Heart left ventricle (tissue), 16 donors: ENCODE measurements around the gene PLEKHA7. TPM values are rescaled to one million over a fixed set of nuclear protein-coding genes. Genes with fewer than 3 reads are reported as not detected.

Experiments used
- ATAC-seq, 4 donors: fragments of 200-7000 bp; cut with Tn5 transposase; one replicate each; pipeline ENCODE4 v1.9.1; 2020 to 2022; ENCODE audit warnings: moderate library complexity in 4 of 4, mild to moderate bottlenecking in 3 of 4, moderate number of reproducible peaks in 1 of 4
- DNase-seq, 5 donors: peaks; one replicate each; pipeline ENCODE4 v3.0.0-alpha.2; 2020
- H3K27ac ChIP-seq, 12 donors: fragments of 200-600 bp; sonication (generic) in 4 of 12; one replicate each; pipeline versions ENCODE4 v1.5.0 to v1.8.0; 2016 to 2022; ENCODE audit warnings: mild to moderate bottlenecking in 2 of 12
- H3K27me3 ChIP-seq, 9 donors: fragments of 200-600 bp; sonication (generic) in 2 of 9; one replicate each; pipeline versions ENCODE4 v1.5.1 to v1.8.0; 2016 to 2022; ENCODE audit warnings: mild to moderate bottlenecking in 3 of 9
- H3K36me3 ChIP-seq, 9 donors: fragments of 200-600 bp; sonication (generic) in 2 of 9; one replicate each; pipeline versions ENCODE4 v1.5.0 to v1.8.0; 2018 to 2022; ENCODE audit warnings: mild to moderate bottlenecking in 2 of 9
- H3K4me1 ChIP-seq, 12 donors: fragments of 200-600 bp; sonication (generic) in 4 of 12; one replicate each; pipeline versions ENCODE4 v1.5.0 to v1.8.0; 2016 to 2022; ENCODE audit warnings: mild to moderate bottlenecking in 3 of 12
- H3K4me3 ChIP-seq, 12 donors: fragments of 200-600 bp; sonication (generic) in 4 of 12; one replicate each; pipeline versions ENCODE4 v1.5.0 to v1.8.0; 2017 to 2022; ENCODE audit warnings: mild to moderate bottlenecking in 9 of 12, moderate library complexity in 4 of 12
- H3K9me3 ChIP-seq, 12 donors: fragments of 200-600 bp; sonication (generic) in 4 of 12; one replicate each; pipeline versions ENCODE4 v1.5.0 to v1.8.0; 2016 to 2022; ENCODE audit warnings: mild to moderate bottlenecking in 1 of 12
- POLR2A ChIP-seq, 2 donors: fragments of 450-650 bp; IDR thresholded peaks; one replicate each; pipeline ENCODE4 v1.6.1; 2017; ENCODE audit warnings: antibody characterized with exemption in 2 of 2, mild to moderate bottlenecking in 2 of 2, moderate library complexity in 2 of 2
- WGBS, 4 donors: extraction: QIAGEN DNeasy Blood & Tissue Kit in 2 of 4; methylation state at CpG; one replicate each; pipeline versions ENCODE4 v1.1.5 to v1.1.7; 2013 to 2018; 5-methylcytosine and 5-hydroxymethylcytosine counted together
- intact Hi-C, 10 donors: fragments of 100-400 bp; cut with DNase I; formaldehyde crosslinking; loops; one replicate each; pipeline versions ENCODE4 v1.11.1 to v1.14.2; 2022
- polyA plus RNA-seq, 2 donors: library from polyadenylated mRNA; stranded (reverse); fragments of 200-250 nt; gene quantifications; one replicate each; pipeline ENCODE4 v1.2.3, GENCODE V29; 2013
- total RNA-seq, 9 donors: library from RNA; depleted of rRNA in 2 of 9; stranded (reverse); fragments of >200 nt in 2 of 9; fragmentation: NEBNext Ultra II Directional in 3 of 9; extraction: Animal tissue kit (Norgen Biotek cat#: 25700) in 3 of 9; gene quantifications; one replicate each; pipeline versions ENCODE4 v1.1.0 to v1.2.4, GENCODE V29; 2016 to 2023
- TF ChIP-seq, protein P1 (sequence below), 12 donors: fragments of 200-600 bp; sonication (generic) in 4 of 12; IDR thresholded peaks; one replicate each; pipeline versions ENCODE4 v1.5.0 to v1.8.0; 2018 to 2022; ENCODE audit warnings: antibody characterized with exemption in 12 of 12, mild to moderate bottlenecking in 5 of 12
- donor health status: ischemic (EF 13 %, LVEDD 7.1; RV severe dilation, severe dysfunction).
- donor health status: healthy with polysubstance abuse.
- donor health status: DM: no; HTN: yes; CAD: no.
- donor health status: DM: no; HTN: no; CAD: no.
- donor health status: ischemic (EF 25% LVEDD 6.9; RV normal size, moderate dysfunction).
- donor health status: ischemic (EF 25% LVEDD 5.7; RV mildly dilated, moderate dysfunction).
- donor health status: healthy.
- donor health status: DM: yes; HTN: yes; CAD: no.
- donor health status: ischemic (EF 35%, LVEDD 5.7; RV mildly dilated, moderate dysfunction).
- donor health status: nonischemic (EF 11% LVEDD 7.7; RV severe dilation, severe dysfunction).
- donor health status: DM: yes; HTN: yes; CAD: no.
- donor health status: PGD.
- donor health status: ischemic (EF 29% LVEDD 5.4; RV normal size, mild dysfunction).
- donor health status: nonischemic (EF 23%, LVEDD 6.1; RV moderate dilation, normal function).

PLEKHA7 gene
- total and polyA plus RNA-seq, 11 donors = 13.1 to 57.5 (median 23.5) TPM

DNA sequence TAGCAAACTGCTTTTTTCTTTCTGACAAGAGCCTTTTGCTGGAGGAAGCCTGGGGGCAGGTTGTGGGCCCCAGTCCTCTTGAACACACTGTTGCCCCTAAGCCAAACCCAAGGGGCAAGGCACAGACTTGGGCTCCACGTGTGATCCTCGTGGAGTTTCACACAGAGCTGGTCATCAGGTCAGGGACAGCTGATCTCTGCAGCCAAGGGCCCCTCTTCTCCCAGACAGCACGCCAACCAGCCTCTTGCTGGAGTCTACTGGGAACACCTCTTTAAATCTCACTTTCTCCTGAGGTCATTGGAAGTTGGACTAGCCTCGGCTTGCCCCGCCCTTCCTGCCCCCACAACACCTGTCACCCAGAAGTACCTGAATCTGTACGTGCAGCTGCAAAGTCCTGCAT, 235.9 kb downstream of the PLEKHA7 start:
- intact Hi-C loops = no loop called here
- no peak for ATAC-seq

DNA sequence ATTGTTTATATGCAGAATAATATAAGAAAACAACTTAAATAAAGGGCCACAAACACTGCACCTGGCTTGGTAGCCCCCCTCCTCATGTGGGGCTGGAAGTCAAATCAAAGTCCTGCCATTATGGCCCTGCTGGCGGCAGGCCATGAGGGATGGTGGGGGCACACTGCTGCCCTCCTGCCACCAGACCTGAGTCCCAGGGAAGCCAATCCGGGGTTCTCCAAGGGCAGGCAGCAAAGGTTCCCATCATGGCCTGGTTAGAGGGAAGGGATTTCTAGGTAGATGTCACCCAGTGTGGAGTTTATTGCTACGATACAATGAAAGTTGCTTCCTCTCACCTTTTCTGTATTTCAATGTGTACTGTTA, 236.6 kb downstream of the PLEKHA7 start:
- no peak overlapping the region for H3K4me3 ChIP-seq
- ATAC-seq = no peak
- WGBS, 4 donors = 88 to 95% (median 90%) methylated on average over 3 of the region's 3 CpGs
- intact Hi-C loops = no loop called here
- no peaks in the 10 kb centered on the region for H3K27me3 ChIP-seq
- DNase-seq = no peak
- H3K4me1 ChIP-seq = peaks cover 0 to 21% (median 0%) of the 10 kb centered on the region in 12 donors
- no peak for TF ChIP-seq POLR2A (IDR thresholded peaks at IDR 0.05)
- TF ChIP-seq, protein P1, sequence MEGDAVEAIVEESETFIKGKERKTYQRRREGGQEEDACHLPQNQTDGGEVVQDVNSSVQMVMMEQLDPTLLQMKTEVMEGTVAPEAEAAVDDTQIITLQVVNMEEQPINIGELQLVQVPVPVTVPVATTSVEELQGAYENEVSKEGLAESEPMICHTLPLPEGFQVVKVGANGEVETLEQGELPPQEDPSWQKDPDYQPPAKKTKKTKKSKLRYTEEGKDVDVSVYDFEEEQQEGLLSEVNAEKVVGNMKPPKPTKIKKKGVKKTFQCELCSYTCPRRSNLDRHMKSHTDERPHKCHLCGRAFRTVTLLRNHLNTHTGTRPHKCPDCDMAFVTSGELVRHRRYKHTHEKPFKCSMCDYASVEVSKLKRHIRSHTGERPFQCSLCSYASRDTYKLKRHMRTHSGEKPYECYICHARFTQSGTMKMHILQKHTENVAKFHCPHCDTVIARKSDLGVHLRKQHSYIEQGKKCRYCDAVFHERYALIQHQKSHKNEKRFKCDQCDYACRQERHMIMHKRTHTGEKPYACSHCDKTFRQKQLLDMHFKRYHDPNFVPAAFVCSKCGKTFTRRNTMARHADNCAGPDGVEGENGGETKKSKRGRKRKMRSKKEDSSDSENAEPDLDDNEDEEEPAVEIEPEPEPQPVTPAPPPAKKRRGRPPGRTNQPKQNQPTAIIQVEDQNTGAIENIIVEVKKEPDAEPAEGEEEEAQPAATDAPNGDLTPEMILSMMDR (IDR thresholded peaks at IDR 0.05) = no peak
- H3K9me3 ChIP-seq = no peaks in the 10 kb centered on the region
- no peak overlapping the region for H3K27ac ChIP-seq
- H3K36me3 ChIP-seq = peaks cover 0 to 5% (median 0%) of the 10 kb centered on the region in 9 donors

More for the DNA sequence above, 235.9 kb downstream of the PLEKHA7 start:
- no peak overlapping the region for H3K27ac ChIP-seq
- no peaks in the 10 kb centered on the region for H3K9me3 ChIP-seq
- no peaks in the 10 kb centered on the region for H3K27me3 ChIP-seq
- WGBS, 4 donors = 81 to 88% (median 82%) methylated on average over 6 of the region's 6 CpGs
- H3K36me3 ChIP-seq = peaks cover 0 to 5% (median 0%) of the 10 kb centered on the region in 9 donors
- peaks cover 0 to 21% (median 0%) of the 10 kb centered on the region in 12 donors for H3K4me1 ChIP-seq
- DNase-seq = no peak
- TF ChIP-seq, protein P1 (IDR thresholded peaks at IDR 0.05) = no peak
- TF ChIP-seq POLR2A (IDR thresholded peaks at IDR 0.05) = no peak
- no peak overlapping the region for H3K4me3 ChIP-seq

DNA sequence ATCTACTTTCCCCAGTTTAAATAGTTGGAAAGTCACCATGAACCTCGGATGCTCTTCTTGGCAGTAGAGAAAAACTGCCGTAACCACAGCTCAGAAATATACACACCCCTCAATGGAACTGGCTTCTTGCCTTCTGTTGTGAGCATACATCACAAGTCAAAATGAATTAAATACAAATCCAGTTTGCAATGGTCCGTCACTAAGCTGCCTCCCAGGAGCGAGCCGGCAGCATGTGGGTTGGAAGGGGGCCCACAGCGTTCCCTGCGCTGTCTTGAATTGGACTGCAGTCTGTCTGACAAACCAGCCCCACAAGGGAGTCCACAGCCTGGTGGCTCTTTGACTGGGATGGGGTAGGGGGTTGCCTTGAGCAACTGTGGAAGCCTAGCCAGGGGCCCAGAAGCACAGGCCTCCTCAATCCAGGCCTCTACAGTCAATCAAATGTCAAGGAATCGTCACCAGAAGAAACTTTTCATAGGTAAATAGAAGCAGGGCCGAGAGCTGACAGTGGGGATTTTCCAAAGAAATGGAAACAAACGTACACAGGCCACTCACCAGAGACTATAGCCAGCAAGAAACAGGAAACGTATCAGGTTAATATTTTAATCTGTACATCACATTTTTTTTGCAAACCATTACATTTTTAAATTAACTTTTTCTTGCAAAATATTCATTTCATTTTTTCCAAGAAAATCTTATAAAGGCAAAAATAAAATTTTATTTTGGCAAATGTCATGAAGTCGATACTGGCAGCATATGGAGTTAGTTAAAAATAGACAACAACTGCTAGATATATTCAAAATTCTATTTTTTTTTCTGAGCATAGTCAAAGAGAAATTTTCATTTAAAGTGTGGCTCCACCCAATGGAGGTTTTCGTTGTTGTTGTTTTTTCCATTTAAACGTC, 237.3 kb downstream of the PLEKHA7 start:
- TF ChIP-seq, protein P1 (IDR thresholded peaks at IDR 0.05) = no peak
- TF ChIP-seq POLR2A (IDR thresholded peaks at IDR 0.05) = no peak
- Histone ChIP-seq H3K27ac (no peak overlapping the region), H3K36me3 (peaks cover 0 to 5% (median 0%) of the 10 kb centered on the region in 9 donors), H3K4me1 (peaks cover 0 to 21% (median 0%) of the 10 kb centered on the region in 12 donors), H3K9me3 (no peaks in the 10 kb centered on the region), H3K4me3 (no peak overlapping the region), H3K27me3 (no peaks in the 10 kb centered on the region)
- intact Hi-C loops = no loop called here
- ATAC-seq = peak in 1 of 4 donors; percentile 26
- WGBS, 4 donors = 64 to 77% (median 70%) methylated on average over 12 to 14 of the region's 14 CpGs
- DNase-seq = no peak

DNA sequence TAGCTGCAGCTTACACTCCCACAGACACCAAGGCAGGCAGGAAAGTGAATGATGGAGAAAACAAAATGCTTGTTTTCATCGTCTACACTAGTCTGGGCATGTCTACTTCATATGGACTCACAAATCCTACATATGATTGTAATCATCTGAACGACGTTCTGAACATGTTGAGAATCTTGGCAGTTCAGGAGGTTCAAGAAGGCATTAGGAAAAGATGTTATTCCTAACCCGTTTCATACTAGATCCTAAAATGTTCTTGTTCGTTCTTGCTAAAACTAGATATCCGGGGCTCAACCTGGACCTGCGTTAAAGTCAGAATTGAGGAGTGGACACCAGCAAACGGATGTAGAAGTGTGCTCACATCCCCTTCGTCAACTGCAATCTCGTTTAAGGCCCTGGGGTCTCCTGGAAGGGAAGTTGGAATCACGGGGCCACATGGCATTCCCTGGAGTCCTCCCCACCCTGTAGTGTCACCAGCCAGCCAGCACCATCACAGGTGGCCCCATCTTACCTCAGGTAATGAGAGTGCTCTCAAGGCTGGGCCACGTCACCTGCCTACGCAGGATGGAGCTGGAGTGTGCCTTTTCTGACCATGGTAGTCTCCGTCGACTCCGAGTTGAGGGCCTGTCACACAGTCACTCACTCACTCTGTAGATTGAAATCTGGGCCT, 238.5 kb downstream of the PLEKHA7 start:
- Histone ChIP-seq H3K4me1 (peaks cover 0 to 21% (median 0%) of the 10 kb centered on the region in 12 donors), H3K27ac (no peak overlapping the region), H3K9me3 (no peaks in the 10 kb centered on the region), H3K4me3 (no peak overlapping the region), H3K27me3 (no peaks in the 10 kb centered on the region), H3K36me3 (peaks cover 0 to 5% (median 0%) of the 10 kb centered on the region in 9 donors)
- TF ChIP-seq POLR2A (IDR thresholded peaks at IDR 0.05) = no peak
- TF ChIP-seq, protein P1 (IDR thresholded peaks at IDR 0.05) = no peak
- no peak for DNase-seq
- WGBS, 4 donors = 75 to 92% (median 81%) methylated on average over 15 to 16 of the region's 16 CpGs
- ATAC-seq = no peak
- intact Hi-C loops = no loop called here
